HK-2 (cell line): ENCODE data around the gene CFAP57.

Experiments used
- DNase-seq: peaks from one replicate; pipeline ENCODE4 v3.0.0-alpha.2; 2018; ENCODE audit not compliant: unreplicated experiment

CFAP57 gene

DNA sequence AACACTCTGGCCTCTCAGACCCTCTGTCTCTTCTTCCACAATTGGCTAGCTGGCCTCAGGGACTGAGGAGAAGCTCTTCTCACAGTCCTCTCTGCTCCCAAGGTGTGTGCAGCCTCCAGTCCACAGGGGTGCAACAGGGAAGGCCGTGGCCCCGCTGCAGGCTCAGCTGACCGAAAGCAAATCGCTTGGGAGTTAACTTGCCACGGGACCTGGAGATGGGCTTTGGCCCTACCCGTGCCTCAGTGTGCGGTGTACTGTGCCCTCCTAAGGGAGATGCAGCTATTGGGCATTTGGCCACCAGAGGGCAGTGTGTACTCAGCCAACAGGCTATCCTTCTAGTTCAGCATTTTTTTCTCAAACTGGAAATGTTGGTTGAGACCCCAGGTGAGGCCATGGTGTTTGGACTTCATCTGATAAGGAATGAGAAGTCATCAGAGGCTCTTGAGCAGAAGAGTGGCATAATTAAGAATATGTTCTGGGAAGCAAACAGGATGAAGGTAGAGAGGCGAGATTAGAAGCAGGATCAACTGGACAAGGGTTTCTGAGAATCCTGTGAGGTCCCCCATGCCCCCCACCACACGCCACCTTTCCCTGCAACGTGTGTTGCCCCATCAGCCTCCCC, 55.1 kb downstream of the CFAP57 start:
- peak; percentile 84 for DNase-seq

DNA sequence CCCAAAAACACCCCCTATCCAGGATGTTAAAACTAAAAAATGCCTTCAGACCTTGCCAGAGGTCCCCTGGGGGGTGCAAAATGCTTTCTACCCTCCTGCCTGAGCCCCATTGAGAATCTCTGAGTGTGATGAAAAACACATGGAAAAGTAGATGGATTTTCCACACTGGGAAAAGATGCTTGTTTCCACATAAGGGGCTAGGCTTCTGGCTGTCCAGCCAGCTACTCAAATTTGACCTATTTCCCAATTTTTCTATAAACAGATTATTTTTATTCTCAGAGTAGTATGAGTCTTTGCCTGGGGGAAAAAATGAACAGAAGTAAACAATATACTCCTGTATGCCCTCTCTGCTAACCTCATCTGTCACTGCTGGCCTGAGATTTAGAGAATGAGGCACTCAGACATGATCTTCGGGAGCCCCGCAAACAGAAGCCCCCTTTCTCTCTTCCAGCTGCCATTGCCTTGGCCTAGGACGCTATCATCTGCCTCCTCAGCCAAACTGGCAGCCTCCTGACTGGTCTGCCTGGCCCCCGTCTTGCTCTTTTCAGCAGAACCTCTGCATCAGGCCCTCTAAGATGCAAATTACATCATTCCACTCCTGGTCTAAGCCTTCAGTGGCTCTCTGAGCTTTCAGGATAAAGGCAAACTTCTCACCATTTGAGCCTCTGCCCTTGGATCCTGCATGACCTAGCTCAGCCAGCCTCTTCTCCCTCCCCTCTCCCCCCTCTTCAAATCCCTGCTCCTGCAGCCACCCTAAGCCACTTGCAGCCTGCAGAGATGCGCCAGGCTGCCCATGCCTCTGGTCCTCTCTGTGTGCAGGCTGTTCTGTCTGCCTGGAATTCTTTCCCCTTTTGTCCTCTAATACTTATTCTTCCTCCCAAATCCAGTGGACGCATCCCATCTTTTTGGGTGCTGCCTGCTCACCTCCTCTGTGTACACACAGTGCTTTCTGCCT, 58.0 kb downstream of the CFAP57 start:
- no peak for DNase-seq

DNA sequence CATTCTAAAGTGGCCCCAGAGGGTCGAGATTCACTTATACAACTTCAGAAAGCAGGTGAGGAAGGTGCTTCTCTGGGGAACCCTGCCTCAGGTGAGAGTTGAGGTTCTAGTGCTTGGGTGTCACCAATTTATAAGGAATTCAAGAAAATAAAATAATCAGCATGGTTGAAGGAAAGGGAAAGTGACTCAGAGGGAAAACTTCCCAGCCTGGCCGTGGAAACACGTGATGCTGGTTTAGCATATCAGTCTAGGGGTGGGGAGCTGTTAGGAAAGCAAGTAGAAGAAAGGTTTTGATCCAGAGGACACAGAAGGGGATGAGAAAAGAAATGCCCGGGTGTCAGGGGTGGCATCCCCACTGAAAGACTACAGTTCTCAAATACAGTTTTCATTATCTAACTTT, 59.9 kb downstream of the CFAP57 start:
- peak; percentile 41 for DNase-seq

DNA sequence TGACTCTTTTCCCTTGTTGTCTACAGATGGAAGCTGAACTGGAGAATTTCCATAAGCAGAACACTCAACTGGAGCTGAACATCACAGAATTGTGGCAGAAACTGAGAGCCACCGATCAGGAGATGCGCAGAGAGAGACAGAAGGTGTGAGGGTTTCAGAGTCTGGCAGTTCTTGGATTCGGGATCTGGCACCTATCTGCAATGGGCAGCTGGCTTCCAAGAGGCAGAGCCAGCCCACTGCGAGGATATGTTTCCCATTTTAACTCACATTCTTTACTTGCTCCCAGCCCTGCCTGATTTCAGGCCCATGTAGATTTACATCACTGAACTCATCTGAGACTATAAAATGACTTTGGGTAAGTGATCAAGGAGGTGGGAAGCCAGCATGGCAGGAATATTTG, 60.4 kb downstream of the CFAP57 start:
- no peak for DNase-seq

DNA sequence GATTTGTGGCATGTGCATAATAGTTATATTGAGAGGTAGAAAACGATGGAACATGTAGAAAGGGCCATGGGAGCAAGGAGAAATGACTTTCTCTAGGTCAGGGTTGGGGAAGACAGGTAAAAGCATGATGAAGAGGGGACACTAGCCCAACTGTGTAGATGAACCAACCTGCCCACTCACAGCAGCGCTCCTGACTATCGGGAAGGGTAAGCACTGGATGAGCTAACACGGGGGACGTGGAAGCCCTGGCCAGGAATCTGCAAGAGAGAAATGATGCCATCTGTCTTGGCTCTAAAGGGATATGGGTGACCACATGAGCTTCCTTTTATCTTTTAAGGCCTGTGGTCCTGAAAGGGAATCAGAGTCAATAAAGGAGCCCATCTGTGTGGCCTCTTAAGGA, 61.5 kb downstream of the CFAP57 start:
- no peak for DNase-seq

DNA sequence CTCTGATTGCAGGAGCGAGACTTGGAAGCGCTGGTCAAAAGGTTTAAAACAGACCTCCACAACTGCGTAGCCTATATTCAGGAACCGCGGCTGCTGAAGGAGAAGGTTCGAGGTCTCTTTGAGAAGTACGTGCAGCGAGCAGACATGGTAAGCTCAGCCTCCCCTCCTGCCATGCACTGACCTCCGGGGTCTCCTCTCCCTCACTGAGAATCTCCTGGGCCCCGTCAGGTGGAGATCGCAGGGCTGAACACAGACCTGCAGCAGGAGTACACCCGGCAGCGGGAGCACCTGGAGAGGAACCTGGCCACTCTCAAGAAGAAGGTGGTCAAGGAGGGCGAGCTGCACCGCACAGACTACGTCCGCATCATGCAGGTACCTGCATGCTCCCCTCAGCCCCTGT, 62.1 kb downstream of the CFAP57 start:
- no peak for DNase-seq

DNA sequence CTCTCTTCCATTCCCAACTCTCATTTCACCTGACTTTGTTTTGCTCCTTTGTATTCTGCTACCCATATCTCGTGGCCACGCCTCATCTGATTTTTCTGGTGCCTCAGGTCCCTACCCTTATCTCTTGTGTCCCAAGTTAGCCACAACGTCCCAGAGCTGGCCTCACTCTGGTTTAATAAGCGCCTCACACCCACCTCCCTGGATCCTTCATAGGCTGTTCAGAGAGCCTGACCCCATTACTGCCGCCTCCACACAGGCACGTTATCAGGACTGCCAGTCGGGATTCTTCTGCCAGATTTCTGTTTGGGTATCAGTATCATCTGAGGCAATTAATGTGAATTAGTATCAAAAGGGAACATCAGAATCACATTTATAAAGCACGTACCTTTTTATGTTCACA, 62.9 kb downstream of the CFAP57 start:
- no peak for DNase-seq

DNA sequence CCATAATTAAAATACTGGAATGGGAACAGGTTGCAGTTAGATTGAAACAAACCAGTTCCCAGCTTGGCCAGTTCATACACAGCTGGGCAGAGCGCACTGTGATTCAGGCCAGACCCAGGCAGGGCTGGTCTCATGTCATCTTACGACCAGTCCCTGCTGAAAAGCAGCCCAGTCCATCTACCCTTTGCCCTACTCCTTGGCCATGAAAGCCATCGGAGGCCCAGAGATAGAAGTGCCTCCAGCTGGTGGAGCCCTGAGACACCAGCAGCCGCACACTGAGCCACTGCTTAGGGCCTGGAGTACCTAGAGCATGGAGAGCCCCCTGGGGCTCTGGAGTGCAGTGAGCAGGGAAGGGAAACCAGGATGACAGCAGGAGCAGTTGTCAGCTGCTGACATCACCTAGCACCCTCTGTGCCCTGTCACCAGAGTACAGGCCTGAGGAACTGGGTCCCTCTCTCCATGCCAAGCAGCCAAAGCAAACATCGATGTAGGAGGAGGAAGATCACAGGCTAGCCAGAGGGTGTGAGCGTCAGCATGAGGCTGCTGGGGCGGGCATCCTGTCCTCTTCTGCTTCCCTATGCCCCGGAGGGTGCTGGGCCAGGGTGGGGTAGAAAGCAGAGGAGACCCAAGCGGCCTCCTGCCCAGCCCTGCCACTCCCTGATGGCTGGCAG, 63.5 kb downstream of the CFAP57 start:
- DNase-seq, result no peak

DNA sequence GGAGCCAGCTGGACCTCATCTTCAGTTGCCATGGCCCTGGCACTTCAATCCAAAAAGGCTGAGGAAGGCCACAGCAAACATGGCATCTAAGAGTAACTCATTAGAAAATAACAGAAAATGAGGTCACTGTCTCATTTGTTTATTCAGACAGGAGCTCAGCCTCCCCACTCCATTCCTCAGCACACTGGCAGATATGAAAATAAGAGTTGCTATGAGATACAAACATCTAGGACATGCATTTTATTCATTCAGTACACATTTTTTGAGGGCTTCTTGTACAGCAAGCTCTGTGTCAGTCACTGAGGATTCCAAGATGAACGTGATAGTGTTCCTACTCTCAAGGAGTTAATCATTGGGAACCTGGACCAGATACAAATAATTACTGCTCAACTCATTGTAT, 65.0 kb downstream of the CFAP57 start:
- no peak for DNase-seq

DNA sequence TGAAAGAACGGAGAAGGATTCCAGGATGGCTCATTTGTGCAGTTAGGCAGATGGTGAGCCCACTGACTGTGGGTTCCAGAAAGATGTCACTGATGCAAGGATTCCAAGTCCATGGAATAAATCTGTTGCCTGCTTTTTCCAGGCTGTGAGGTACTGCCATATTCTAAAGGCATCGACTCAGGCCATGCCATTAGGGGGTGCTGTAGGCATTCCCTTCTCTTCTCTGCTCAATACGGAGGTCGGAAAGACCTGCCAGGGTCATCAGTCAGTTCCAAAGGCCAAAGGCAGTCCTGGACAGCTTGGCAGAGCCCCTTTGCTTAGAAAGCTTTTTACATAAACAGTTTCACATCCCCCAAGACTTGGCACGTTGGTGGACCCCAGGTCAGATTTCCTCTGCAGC, 66.0 kb downstream of the CFAP57 start:
- DNase-seq, result peak; percentile 47

DNA sequence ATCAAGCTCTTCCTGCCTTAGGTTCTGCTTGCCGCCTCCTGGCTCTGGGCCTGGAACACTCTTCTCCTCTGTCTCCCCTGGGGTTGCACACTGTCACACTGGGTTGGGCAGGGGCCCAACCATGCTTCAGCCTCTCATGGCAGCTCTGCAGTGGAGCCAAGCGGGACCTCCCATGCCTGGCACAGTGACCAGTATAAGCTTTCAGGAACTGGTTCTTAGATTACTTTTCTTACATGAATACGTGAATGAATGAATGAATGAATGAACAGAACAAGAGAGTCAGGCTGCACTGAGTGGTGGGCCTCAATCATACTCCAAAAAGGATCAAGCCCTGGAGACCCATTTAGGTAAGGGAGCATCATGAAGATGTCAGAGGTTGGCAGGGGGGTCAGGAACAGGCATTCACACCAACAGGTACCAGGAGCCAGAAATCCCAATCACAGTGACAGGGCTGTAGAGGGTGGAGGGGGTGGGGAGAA, 66.9 kb downstream of the CFAP57 start:
- no peak for DNase-seq

DNA sequence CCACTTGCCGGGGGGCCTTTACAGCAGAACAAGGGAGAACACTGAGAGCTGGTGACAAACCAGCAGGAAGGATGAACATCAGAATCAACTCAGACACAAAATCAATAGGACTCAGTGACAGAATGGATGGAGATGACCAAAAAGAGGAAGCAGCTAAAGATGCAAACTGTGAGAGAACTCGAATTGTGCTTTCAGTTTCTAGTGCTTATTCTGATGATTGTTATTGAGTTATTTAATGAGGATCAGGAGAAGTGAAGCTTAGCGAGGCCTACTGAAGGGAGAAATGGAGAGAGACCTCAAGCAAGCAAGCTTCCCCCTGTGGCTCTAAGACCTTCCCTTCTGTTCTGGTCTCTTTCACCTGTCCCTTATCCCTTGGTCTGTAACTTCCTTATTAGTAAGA, 67.4 kb downstream of the CFAP57 start:
- no peak for DNase-seq

DNA sequence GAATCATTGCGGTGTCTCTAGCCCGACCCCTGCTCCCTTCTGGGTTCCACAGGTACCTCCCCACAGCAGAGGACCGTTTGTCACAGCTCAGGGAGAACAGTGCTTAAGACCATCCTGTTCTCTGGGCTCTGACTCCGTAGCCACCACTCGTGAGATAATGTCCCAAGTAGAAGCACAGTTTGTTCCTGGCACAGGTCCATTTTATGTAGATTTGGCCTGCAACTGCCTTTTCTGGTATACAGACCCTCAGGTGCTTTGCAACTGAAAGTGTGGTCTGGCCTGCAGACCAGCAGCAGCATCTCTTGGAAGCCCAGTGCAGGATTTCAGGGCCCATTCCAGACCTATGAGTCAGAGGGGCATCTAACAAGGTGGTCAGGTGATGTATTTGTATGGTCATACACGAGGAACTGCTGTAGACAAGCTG, 69.3 kb downstream of the CFAP57 start:
- DNase-seq, result peak; percentile 53

DNA sequence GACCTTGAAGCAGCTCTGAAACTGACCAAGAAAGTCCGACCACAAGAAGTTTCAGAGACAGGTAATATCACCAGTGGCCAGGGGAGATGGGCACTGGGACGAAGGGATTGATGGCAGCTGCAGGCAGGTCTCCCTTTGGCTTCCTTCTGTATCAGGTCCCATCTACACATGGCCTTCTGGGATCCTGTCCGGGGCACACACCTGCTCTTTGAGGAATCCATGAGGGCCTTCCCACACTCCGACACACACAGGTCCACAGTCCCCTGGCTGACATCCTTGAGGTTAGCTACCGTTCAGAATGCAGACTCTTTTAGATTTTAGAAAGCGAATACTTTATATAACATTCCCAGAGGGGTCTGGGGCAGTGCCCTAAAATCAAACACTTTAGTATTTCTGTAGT, 71.2 kb downstream of the CFAP57 start:
- DNase-seq, result no peak

DNA sequence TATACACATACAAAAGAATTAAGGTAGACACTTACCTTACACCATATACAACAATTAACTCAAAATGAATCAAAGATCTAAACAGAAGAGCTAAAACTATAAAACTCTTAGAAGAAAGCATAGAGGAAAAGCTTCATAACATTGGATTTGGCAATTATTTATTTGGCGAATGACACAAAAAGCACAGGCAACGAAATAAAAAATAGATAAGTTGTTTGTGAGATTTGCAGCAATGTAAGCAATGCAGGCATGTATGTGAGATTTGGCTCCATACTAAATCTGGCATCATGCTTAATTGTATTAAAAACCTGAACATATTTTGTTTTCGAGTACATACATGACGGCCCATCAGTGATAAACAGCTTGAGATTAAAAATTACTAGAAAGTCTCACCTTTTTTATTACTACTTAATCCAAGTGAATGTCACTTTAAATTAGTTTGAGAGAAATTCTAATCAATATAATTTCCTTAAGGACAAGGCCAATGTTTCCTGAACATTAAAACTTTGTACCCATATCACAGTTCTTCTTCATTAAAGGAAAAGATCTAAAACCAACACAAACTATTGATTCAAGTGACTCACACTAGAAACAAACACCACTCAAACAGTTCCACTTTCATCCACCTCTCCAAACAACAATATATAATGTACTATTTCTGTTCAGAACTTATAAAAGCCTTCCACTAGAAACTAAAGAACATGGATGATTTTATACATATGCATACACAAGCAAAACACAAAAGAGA, 74.5 kb downstream of the CFAP57 start:
- DNase-seq, result no peak

DNA sequence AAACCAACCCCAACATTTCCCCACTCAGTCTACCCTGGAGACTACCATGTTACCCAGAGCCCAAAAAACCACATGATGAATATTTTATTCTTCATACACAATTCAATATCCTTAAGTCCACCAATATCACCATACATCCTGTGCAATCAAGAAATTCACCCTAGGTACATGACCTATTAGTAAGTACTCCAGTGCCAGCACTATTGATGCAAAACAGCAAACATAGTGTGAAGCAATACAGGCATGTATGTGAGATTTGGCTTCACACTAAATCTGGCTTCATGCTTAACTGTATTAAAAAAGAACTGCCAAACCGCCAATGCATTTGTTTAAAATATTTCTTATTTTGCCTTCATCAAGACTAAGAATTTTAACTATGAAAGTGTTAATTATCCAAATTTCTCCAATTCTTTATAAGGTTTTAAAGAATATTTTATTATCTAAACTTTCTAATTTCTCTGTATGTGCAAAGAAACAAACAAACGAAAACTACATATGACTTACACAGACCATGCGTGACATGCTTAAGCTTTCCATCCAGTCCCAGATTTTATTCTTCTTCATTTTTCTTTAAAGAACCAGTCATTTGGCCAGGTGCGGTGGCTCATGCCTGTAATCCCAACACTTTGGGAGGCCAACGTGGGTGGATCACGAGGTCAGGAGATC, 75.3 kb downstream of the CFAP57 start:
- DNase-seq, result no peak

DNA sequence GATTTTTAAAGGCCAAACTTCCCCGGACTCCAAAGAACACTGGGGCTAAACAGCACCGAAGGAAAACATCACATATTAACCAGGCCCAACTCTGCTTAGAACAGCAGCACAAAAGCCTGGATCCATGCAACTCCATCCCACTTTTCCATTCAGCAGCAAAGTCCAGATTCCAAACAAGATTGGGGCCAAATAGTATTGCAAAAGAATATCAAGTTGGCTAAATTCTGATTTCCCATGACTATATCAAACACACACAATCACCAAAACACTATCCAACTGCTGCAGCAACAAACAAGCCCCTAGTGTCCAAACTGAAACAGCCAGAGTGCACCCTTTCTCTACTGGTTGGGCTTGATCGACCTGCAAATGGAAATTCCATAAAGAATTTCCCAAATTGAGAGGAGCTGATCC, 78.2 kb downstream of the CFAP57 start:
- no peak for DNase-seq

DNA sequence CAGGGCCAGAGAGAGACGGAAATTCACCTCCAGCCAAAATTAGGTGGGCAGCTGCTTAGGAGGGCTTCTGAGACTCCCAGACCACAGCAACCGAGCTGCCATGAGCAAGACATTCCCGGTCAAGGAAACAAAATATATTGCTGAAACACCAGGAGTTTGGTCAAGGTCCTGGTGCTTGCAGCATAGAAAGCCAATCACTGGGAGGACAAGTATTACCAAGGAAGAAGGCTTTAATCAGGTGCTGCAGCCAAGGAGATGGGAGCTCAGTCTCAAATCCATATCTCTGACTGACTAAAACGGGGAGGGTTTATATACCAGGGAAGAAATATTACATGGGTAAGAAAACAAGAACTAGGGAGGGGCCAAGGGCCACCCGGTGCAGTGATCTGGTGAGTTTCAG, 78.9 kb downstream of the CFAP57 start:
- no peak for DNase-seq

DNA sequence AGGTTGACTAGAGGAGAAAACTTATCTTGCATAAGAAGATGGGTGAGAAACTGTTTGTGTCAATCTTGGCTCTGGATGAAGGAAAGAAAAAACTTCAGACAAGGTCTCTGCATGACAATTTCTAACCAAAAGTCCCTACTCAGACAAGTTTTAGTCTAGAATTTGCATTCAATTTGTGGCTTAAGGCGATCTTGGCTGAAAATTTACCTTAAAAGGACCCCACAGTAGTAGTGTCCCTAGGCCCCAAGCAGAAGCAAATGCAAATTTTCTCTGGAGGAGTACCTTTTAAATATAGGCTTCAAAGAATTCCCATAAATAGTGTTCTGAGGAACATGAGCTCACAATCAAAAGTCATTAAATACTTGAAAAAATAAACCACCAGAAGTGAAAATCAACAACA, 80.1 kb downstream of the CFAP57 start:
- DNase-seq, result no peak

DNA sequence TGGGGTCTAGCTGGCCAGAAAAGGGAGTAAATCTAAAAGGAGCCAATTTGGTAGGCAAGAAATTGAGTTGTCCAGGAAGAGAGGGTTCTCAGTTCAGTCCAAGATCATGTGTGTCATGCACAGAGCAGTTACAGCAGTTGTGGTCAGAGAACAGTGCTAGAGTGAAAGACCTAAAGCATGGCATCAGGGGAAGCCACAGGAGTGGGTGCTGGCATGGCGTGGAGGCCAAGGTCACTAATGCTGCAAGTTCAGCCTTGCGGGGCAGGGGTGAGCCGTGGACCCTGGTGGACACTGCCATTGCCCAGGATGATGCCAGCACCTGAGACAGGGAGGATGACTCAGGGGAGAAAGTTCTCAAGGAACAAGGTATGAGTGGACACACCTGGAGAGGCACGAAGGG, 81.0 kb downstream of the CFAP57 start:
- no peak for DNase-seq

DNA sequence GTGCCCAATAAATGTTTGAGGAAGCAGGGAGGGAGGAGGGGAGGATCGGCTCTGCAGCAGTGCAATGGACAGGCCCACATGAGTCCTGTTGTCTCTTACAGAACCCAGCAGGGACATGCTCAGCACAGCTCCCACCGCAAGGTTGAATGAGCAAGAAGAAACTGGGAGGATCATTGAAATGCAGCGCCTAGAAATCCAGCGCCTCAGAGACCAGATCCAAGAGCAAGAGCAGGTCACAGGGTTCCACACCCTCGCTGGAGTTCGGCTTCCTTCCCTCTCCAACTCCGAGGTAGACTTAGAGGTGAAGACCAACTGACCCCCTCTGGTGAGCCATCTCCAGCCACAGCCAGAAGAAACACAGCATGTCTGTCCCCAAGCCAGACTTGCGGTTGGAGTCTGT, 81.7 kb downstream of the CFAP57 start:
- DNase-seq, result no peak
